Activated CD8-positive, alpha-beta memory T cell treated with anti-CD3 and anti-CD28 coated beads, Interleukin-2, amount 50 U/mL, for 24 hours (primary cell): ENCODE data around the gene SDC4.

ENCODE experiments used
- DNase-seq: peaks from one replicate; pipeline ENCODE4 v3.0.0-alpha.2; 2020; ENCODE audit errors: extremely low read depth

SDC4 gene

GRCh38 chr20:45343532-45344167 is 4.6 kb downstream of the SDC4 start:
- no peak for DNase-seq

DNA sequence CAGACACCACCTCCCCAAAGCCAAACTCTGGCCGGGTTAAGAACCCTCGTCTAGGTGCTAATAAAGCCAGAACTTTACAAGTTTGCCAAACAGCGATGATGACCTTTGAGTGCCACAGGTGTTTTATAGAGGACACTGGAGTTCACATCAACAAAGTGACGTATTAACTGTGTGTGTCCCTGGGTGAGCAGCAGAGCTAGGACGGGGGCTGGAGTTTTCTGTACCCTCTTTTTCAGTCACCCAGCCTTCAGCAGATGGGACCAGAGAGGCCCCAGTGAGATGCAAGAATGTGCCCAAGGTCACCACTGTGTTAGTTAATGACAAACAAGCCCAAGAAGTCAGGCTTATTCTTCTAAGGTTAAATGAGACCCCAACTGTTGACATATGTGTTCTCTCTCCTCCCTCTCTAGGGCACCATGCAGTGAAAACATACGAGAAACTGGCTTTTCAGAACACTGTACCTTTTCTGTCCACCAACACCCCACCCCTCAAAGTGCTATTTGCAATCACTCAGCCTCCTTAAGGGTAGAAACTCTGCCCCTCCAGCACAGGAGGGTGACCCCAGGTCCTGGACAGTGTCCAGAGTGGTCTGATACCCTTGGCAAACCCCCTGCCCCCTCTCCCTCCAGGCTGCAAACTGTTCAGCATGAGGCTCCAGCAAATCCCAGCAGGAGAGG is 5.2 kb downstream of the SDC4 start:
- DNase-seq, result no peak

- DNase-seq, result no peak
Observed at GRCh38 chr20:45341939-45342854, 6.0 kb downstream of the SDC4 start.

DNA sequence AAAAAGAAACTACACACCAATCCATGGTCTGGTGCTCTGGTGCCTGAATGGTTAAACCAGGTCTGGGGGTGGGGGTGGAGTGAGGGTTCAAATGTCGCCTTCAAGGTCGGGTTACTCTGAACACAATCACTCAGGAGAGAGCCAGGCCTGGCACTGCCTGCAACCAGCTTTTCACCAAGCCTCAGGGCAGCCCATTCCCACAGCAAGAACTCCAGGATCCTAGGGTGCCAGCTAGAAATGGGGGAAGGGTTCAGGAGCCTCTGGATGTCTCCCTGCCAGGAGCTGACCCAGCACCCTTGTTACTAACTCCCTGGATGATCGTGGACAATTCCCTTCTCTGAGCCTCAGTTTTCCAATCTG is 6.7 kb downstream of the SDC4 start:
- DNase-seq, result no peak

- no peak for DNase-seq
Observed at GRCh38 chr20:45340951-45341350, 7.3 kb downstream of the SDC4 start.

GRCh38 chr20:45340236-45340847 is 7.9 kb downstream of the SDC4 start:
- no peak for DNase-seq

DNA sequence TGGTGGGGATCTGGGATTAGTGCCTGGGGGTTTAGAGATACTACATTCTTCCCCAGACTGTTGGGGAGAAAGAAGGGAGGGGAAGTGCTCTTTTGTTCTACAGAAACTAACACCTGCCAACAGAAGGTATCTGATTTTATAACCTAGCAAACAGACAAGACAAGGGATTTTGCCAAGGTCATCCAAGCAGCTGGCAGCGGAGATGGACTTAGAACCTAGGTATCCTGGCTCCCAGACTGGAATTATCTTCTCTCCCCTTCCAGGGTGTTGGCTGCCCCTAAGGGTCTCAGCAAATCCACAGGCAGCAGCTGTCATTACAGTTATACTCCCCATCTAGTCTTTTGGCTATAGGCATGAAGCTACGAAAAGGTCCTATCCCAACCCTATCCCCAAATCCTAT is 8.4 kb downstream of the SDC4 start:
- no peak for DNase-seq

DNA sequence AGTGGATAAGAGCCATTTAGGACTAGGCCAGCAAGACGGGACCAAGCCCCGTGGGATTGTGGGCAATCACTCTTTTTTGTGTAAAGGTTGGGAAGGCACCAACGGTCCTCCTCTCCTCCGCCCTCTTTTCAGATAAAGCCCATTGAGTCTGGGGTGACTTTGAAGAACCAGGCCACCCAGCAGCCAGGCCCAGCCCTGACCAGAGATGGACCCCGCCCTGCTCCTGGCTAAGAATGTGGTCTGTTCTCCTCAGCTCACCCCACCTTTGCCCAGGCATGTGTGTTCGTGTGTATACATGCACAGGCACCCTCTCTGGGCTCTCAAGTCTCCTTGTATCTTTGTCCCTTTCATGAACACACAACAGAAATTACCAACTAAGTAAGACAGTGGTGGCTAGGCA is 9.1 kb downstream of the SDC4 start:
- no peak for DNase-seq

DNA sequence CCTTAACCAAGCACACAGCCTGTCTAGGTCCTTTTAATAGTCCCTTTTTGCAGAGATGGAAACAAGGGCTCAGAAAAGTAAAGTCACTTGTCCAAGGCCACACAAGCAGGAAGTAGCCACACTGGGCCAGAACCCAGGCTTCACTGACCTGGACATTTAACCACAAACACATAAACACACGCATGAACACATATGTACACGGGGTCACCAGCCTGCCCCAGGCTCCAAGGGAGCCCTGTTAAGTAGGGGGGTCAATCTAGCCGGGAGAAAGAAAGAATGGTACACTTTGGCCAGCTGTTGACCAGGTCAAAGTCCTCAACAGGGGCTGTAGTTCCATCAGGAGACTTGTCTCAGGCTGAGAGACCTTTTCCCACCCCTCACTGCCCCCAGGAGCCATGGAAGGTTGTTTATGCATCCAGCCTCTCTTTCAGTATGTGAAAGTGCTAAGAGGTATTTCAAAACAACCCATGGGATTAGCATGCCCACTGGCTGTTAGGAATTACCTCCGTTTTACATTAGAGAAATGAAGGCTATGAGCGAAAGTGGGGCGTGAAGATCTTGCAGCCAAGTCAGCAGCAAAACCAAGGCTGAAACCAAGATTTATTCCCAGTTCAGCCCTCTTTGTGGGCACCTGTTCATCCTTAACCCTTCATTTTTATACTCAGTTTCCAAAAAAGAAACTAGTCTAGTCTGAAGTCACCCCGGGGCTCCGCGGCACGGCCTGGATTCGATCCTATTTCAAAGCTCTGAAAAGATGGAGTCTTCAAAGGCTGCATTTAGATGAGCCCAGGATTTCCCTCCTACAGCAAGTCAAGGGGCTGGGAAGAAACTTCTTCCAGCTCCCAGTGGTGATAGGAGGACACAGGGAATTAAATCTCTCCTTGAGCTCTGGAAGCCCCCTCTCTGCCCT is 9.8 kb downstream of the SDC4 start:
- DNase-seq, result no peak

GRCh38 chr20:45337367-45338120 is 10.7 kb downstream of the SDC4 start:
- DNase-seq, result no peak

- no peak for DNase-seq
Observed at GRCh38 chr20:45336530-45337366, 11.5 kb downstream of the SDC4 start.

- DNase-seq, result no peak
Observed at GRCh38 chr20:45330476-45330875, 17.7 kb downstream of the SDC4 start.

DNA sequence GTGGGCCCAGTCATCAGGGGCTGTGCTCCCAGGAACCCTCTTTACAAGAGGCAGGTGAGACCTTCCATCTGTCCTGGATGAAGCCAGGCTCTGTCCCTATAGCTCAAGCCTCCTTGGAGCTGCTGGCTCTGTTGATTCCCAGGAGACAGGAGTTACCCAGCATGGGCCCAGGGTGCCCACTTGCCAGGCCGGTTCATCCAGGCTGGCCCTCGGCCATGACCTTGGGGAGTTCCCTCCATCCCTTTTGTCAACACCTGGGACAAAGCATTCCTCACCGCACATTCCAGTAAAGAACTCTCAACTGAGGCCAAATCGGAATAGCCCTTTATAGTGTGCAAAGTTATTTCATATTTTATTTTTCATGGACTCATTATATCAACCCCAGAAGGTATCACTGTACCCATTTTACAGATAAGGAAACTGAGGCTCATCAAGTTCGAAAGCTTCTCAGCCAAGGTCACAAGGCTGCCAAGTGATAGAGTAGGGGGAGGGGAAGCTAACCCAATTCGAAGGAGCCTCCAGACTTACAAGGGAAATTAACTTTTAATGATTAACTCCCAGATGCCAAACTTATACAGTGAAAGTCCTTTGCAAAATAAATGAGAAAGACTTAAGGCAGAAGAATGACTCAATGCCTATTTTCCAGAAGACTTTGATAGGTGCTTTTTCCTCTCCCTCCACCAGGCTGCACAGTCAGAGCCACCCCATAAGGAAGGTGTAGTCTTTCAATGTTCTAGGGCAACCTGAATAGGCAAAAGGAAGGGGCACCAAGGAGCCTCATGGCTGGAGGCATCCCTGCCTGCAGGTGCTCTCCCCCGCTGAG is 18.5 kb downstream of the SDC4 start:
- no peak for DNase-seq

GRCh38 chr20:45328451-45328850 is 19.8 kb downstream of the SDC4 start:
- no peak for DNase-seq

- DNase-seq, result no peak
Observed at GRCh38 chr20:45325371-45325770, 22.9 kb downstream of the SDC4 start.

DNA sequence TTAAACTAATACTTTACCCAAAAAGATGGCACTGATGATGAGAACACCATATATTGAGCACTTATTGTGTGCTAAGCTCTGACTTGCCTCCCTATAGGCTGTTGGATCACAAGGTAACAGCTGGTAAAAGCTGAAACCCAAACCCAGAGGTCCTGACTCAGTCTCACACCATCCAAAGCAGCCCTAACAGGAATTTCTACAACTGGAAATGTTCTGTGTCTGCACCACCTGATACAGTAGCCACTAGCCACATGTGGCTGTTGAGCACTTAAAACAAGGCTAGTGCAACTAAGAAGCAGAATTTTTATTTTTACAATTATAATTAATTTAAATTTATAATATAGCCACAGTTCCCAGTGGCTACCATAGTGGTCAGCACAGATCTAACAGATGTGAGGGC is 24.5 kb downstream of the SDC4 start:
- DNase-seq, result no peak

DNA sequence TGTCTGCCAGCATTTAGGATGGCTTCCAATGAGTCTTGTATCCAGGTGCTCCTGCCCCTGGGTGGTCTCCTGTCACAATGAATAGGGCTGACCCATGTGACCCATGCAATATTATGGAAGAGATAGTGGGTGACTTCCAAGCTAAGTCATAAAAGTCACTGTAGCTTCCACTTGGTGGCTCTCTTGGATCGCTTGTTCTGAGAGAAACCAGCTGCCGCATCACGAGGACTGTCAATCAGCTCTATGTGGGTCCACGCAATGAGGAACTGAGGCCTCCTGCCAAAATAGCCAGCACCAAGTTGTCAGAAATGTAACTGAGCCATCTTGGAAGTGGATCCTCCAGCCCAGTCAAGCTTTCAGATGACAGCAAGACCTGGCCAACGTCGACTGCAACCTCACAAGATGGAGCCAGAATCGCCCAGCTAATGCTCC is 25.3 kb downstream of the SDC4 start:
- no peak for DNase-seq

DNA sequence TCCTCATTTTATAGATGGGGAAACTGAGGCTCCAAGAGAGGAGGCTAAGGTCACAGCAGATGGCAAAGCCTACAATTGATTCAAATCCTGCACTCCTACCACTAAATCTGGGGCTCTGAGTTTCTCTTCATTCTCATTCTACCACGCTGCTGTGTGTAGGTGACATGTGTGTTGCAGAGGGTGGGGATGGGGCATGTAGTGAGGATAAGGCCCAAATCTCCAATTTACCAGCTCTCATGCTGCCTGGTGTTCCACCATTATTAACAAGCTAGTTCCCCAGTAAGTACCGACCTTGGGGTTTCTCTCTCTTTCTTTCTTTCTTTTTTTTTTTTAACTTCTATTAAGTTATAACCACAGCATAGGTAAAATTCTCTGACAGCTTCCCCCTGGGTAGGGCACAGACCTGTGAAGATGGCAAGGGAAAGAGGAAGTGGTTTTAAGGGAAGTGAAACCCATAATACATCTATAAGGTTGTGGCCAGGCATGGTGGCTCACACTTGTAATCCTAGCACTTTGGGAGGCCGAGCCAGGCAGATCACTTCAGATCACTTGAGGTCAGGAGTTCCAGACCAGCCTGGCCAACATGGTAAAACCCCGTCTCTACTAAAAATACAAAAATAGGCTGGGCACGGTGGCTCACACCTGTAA is 27.2 kb downstream of the SDC4 start:
- no peak for DNase-seq
